Osteoblast (primary cell): ENCODE measurements around the gene SAP30L. TPM values are rescaled to one million over a fixed set of nuclear protein-coding genes. Genes with fewer than 3 reads are reported as not detected.

ENCODE experiments used
- DNase-seq: peaks from one replicate; pipeline ENCODE4 v3.0.0; 2011; ENCODE audit warnings: low spot score, mixed read lengths; ENCODE audit not compliant: insufficient read length; ENCODE audit errors: missing footprints
- H2AFZ ChIP-seq: 2 replicates; pipeline ENCODE4 v1.6.0; 2011; ENCODE audit warnings: mild to moderate bottlenecking, low read length
- H3K27ac ChIP-seq: 2 replicates; pipeline ENCODE4 v1.5.1; 2011; ENCODE audit warnings: mild to moderate bottlenecking, low read depth, low read length, moderate library complexity
- H3K27me3 ChIP-seq: 2 replicates; pipeline ENCODE4 v1.6.0; 2012; ENCODE audit warnings: mild to moderate bottlenecking, control low read depth, inconsistent platforms, low read length, moderate library complexity; ENCODE audit not compliant: insufficient read depth
- H3K36me3 ChIP-seq: 2 replicates; pipeline ENCODE4 v1.5.1; 2011; ENCODE audit warnings: mild to moderate bottlenecking, low read length, control low read depth, moderate library complexity; ENCODE audit not compliant: insufficient read depth
- H3K4me1 ChIP-seq: 2 replicates; pipeline ENCODE4 v1.5.1; 2011; ENCODE audit warnings: mild to moderate bottlenecking, low read length, control low read depth, moderate library complexity; ENCODE audit not compliant: insufficient read depth
- H3K4me2 ChIP-seq: 2 replicates; pipeline ENCODE4 v1.6.0; 2011; ENCODE audit warnings: mild to moderate bottlenecking, low read length; ENCODE audit not compliant: insufficient read depth
- H3K4me3 ChIP-seq: fragments of 200-600 bp; sonication (generic); 3 replicates; pipeline ENCODE4 v1.5.1; 2012; ENCODE audit warnings: mild to moderate bottlenecking, low read length, inconsistent platforms; ENCODE audit not compliant: insufficient read depth
- H3K79me2 ChIP-seq: 2 replicates; pipeline ENCODE4 v1.6.0; 2012; ENCODE audit warnings: mild to moderate bottlenecking, low read length, control low read depth, inconsistent platforms; ENCODE audit not compliant: insufficient read depth
- H3K9me3 ChIP-seq: 2 replicates; pipeline ENCODE4 v1.5.1; 2011; ENCODE audit warnings: low read depth, low read length, control low read depth
- H4K20me1 ChIP-seq: 2 replicates; pipeline ENCODE4 v1.6.0; 2012; ENCODE audit warnings: mild to moderate bottlenecking, low read length, control low read depth; ENCODE audit not compliant: insufficient read depth
- total RNA-seq: library from RNA; depleted of rRNA; stranded (reverse); fragments of >200 nt; gene quantifications from 2 replicates; pipeline ENCODE4 v1.2.3, GENCODE V29; 2012
- TF ChIP-seq, protein P1 (sequence below): IDR thresholded peaks from 2 replicates; pipeline ENCODE4 v1.5.1; 2011; ENCODE audit warnings: mild to moderate bottlenecking, low read depth, low read length, moderate library complexity; ENCODE audit errors: extremely low read depth

The SAP30L gene
- total RNA-seq: 32.2 and 36.5 TPM in 2 replicates

DNA sequence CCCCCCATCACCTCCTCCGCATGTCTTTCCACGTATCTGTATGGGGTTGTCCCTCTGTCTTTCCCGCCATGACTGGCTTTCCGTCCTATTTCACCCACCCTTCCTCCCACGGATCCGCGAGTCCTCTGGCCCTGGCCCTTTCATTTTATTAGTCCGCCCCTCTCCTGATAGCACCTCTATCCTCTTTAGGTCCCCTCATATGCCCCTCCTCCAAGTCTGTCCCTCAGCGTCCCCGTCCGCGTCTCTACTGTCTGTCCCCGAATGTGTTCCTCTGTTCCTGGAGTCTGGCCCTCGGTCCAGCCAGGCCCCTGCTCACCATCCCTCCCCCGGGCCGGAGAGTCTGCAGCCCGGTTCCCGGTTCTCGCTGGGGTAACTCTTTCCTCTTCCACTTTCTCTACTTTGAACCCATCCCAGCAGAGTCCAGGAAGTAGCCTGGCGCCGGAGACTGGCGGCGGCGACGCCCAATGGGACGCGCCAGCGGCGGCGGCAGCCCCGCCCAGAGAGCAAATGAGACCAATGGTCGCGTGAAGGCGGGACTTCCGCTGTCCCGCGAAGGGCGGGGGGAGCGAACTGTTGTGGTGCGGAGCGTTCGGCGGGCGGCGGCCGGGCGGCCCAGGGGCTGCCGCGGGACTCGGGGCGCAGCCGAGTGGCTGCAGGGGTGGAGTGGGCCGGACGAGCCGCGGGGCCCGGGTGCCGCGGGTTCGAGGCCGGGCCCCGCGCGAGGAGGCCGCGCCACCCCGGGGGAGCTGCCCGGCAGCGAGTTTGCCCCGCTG, at the start of gene SAP30L:
Gene SAP30L (plus strand): TSS at position 576 of the 773 bp plus-strand sequence. CDS start 608 bp downstream, outside the sequence.
- H3K79me2 ChIP-seq: peaks cover 48% of the 10 kb centered on the region
- H3K4me1 ChIP-seq: peaks cover 15% of the 10 kb centered on the region
- H3K4me2 ChIP-seq: peak within 1 kb of the TSS; percentile 98
- DNase-seq: peak; percentile 100
- H3K36me3 ChIP-seq: peaks cover 5% of the 10 kb centered on the region
- peak within 1 kb of the TSS; percentile 99 for H2AFZ ChIP-seq
- H3K9me3 ChIP-seq: no peaks in the 10 kb centered on the region
- no peaks in the 10 kb centered on the region for H3K27me3 ChIP-seq
- TF ChIP-seq, protein P1, sequence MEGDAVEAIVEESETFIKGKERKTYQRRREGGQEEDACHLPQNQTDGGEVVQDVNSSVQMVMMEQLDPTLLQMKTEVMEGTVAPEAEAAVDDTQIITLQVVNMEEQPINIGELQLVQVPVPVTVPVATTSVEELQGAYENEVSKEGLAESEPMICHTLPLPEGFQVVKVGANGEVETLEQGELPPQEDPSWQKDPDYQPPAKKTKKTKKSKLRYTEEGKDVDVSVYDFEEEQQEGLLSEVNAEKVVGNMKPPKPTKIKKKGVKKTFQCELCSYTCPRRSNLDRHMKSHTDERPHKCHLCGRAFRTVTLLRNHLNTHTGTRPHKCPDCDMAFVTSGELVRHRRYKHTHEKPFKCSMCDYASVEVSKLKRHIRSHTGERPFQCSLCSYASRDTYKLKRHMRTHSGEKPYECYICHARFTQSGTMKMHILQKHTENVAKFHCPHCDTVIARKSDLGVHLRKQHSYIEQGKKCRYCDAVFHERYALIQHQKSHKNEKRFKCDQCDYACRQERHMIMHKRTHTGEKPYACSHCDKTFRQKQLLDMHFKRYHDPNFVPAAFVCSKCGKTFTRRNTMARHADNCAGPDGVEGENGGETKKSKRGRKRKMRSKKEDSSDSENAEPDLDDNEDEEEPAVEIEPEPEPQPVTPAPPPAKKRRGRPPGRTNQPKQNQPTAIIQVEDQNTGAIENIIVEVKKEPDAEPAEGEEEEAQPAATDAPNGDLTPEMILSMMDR: no peak
- H4K20me1 ChIP-seq: peaks cover 21% of the 10 kb centered on the region
- H3K27ac ChIP-seq: peak within 1 kb of the TSS; percentile 62
- peak within 1 kb of the TSS; percentile 97 for H3K4me3 ChIP-seq

DNA sequence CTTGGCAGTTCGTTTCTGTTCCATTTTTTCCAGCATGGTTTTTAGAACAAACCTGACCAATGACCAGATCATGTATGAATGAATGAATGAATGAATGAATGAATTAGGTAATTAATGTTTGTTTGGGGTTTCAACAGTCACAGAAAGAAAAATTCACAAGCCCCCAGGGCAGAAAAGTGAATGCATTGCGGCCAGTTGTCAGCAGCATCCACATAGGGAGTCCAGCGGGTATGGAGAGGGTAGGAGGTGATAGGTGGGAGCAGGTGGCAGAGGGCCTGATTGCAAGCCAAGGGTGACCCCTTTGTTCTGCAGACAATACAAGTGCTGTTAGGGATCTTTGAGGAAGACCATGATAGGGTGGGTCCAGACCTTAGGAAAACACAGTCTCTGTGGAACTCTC, 49.7 kb upstream of the SAP30L start:
- Histone ChIP-seq H2AFZ (no peak overlapping the region), H3K27me3 (no peaks in the 10 kb centered on the region), H3K9me3 (no peaks in the 10 kb centered on the region), H4K20me1 (peaks cover 3% of the 10 kb centered on the region), H3K36me3 (peaks cover 33% of the 10 kb centered on the region), H3K27ac (no peak overlapping the region), H3K79me2 (no peaks in the 10 kb centered on the region), H3K4me2 (no peak overlapping the region), H3K4me3 (no peak overlapping the region), H3K4me1 (no peaks in the 10 kb centered on the region)
- no peak for DNase-seq
- TF ChIP-seq, protein P1: no peak

- TF ChIP-seq, protein P1: no peak
- peaks cover 27% of the 10 kb centered on the region for H3K36me3 ChIP-seq
- H3K79me2 ChIP-seq: no peaks in the 10 kb centered on the region
- no peak overlapping the region for H3K27ac ChIP-seq
- H3K4me2 ChIP-seq: no peak overlapping the region
- H3K4me3 ChIP-seq: no peak overlapping the region
- no peaks in the 10 kb centered on the region for H3K4me1 ChIP-seq
- no peaks in the 10 kb centered on the region for H3K27me3 ChIP-seq
- no peak for DNase-seq
- no peak overlapping the region for H2AFZ ChIP-seq
- H3K9me3 ChIP-seq: no peaks in the 10 kb centered on the region
- peaks cover 3% of the 10 kb centered on the region for H4K20me1 ChIP-seq
These were observed 48.0 kb upstream of the SAP30L start for GRCh38 chr5:154397652-154398406.

DNA sequence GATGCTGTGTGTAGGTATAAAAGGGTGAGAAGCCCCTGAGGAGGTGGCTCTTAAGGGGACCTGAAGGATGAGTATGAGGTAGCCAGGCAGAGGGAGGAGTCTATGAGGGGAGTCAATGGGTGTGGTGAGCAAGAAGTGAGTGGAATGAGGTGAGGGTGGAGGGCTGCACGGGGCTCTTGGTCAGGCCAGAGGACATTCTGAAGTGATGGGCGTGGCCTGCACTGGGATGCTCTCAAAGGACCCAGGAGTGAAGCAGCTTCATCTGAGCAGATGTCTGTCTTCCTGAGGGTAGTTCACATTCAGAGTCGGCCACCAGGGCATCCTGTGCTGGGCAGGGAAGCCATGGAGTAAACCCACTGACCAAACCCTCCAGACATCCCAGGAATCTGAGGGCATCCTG, 45.1 kb upstream of the SAP30L start:
- peaks cover 15% of the 10 kb centered on the region for H3K36me3 ChIP-seq
- no peak for DNase-seq
- H2AFZ ChIP-seq: no peak overlapping the region
- peaks cover 3% of the 10 kb centered on the region for H4K20me1 ChIP-seq
- H3K79me2 ChIP-seq: no peaks in the 10 kb centered on the region
- no peaks in the 10 kb centered on the region for H3K27me3 ChIP-seq
- TF ChIP-seq, protein P1: no peak
- H3K9me3 ChIP-seq: no peaks in the 10 kb centered on the region
- H3K4me2 ChIP-seq: no peak overlapping the region
- peaks cover 9% of the 10 kb centered on the region for H3K4me1 ChIP-seq
- no peak overlapping the region for H3K4me3 ChIP-seq
- no peak overlapping the region for H3K27ac ChIP-seq
